HG02981 (cell line): ENCODE results near the gene SLC22A17.

Experiments used
- ATAC-seq: cut with Tn5 transposase; IDR thresholded peaks from one replicate; pipeline ENCODE4 v1.9.1; 2021; ENCODE audit warnings: mild to moderate bottlenecking, moderate library complexity; ENCODE audit not compliant: unreplicated experiment

Gene SLC22A17

GRCh38 chr14:23308721-23309445, 43.8 kb downstream of the SLC22A17 start:
- ATAC-seq, result no peak

GRCh38 chr14:23307687-23308644, 44.7 kb downstream of the SLC22A17 start:
- ATAC-seq, result no peak

GRCh38 chr14:23307146-23307530, 45.5 kb downstream of the SLC22A17 start:
- no peak for ATAC-seq

GRCh38 chr14:23306412-23307145, 46.1 kb downstream of the SLC22A17 start, which contains the start of gene BCL2L2:
TSS of gene BCL2L2 (plus strand) at chr14:23306833. CDS start at chr14:23307768, 935 bp downstream.
- no peak for ATAC-seq

- ATAC-seq, result peak; percentile 27
Measured at GRCh38 chr14:23302290-23303225, 50.1 kb downstream of the SLC22A17 start, which contains the start of gene PPP1R3E. TSS of gene PPP1R3E (minus strand) at chr14:23302859. CDS start at chr14:23302576, 283 bp downstream.

GRCh38 chr14:23301969-23302289, 50.8 kb downstream of the SLC22A17 start:
- peak; percentile 12 for ATAC-seq

GRCh38 chr14:23301288-23301968, 51.3 kb downstream of the SLC22A17 start:
- peak; percentile 80 for ATAC-seq

GRCh38 chr14:23300687-23301223, 51.9 kb downstream of the SLC22A17 start:
- no peak for ATAC-seq

GRCh38 chr14:23299986-23300686, 52.6 kb downstream of the SLC22A17 start:
- no peak for ATAC-seq

GRCh38 chr14:23299211-23299957, 53.3 kb downstream of the SLC22A17 start:
- ATAC-seq, result no peak

- no peak for ATAC-seq
Measured at GRCh38 chr14:23297611-23298277, 54.9 kb downstream of the SLC22A17 start.

GRCh38 chr14:23297096-23297495, 55.6 kb downstream of the SLC22A17 start:
- ATAC-seq, result no peak
